ENCODE results near the gene NAP1L5.

The NAP1L5 gene

GRCh38 chr4:88724406-88724805 is 26.8 kb upstream of the NAP1L5 start:
- no peak overlapping the region for H3K4me3 ChIP-seq (ENCODE audit: low read depth, low read length)
- TF ChIP-seq CTCF (IDR thresholded peaks at IDR 0.05; ENCODE audit: insufficient read depth, low read depth, low read length, missing control alignments) = no peak
- no peak for DNase-seq (ENCODE audit: low read depth)

DNA sequence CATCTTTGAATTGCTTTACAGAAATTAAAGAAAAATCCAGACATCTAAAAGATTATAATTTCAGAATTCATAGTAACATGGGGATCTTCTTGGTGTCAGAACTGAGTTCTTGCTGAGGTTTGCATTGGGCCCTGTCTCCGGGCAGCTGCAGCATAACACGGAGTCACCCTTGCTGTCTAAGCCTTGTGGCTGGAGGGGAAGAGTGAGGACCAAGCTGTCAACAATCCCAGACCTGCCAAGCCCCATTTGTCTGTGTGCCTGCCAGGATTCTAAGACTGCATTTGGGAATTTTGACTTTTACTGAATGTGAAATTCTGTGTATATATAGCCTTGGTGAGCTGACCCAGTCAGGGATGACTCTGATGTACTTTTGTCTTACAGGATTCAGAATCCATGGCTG is 25.2 kb upstream of the NAP1L5 start:
- H3K4me3 ChIP-seq (ENCODE audit: low read depth, low read length) = no peak overlapping the region
- no peak for TF ChIP-seq CTCF (IDR thresholded peaks at IDR 0.05; ENCODE audit: insufficient read depth, low read depth, low read length, missing control alignments)
- no peak for DNase-seq (ENCODE audit: low read depth)

DNA sequence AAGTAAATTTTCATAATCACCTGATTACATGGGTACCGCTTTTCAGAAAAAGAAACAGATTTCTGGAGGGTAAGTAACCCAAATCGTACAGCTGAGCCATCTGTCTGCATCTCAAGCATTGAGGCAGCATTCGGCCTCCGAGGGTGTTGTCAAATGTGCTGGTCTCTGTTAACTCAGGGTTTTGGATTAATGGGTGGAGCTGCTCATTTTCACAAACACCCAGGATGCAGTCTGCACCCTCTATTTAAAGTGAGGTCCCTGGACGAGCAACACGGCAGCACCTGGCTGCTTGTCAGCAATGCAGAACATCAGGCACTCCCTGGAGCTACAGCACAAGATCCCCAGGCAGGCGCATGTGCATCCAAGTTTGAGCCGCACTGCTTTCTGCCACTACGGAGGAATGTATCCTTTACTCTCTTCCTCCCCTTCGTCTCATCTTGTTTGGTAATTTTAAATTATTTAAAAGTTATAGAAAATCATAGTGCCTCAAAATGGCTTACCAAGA is 24.7 kb upstream of the NAP1L5 start:
- no peak for DNase-seq (ENCODE audit: low read depth)
- no peak for TF ChIP-seq CTCF (IDR thresholded peaks at IDR 0.05; ENCODE audit: insufficient read depth, low read depth, low read length, missing control alignments)
- H3K4me3 ChIP-seq (ENCODE audit: low read depth, low read length) = no peak overlapping the region

- no peak for TF ChIP-seq CTCF (IDR thresholded peaks at IDR 0.05; ENCODE audit: insufficient read depth, low read depth, low read length, missing control alignments)
- H3K4me3 ChIP-seq (ENCODE audit: low read depth, low read length) = no peak overlapping the region
- no peak for DNase-seq (ENCODE audit: low read depth)
These were observed 23.1 kb upstream of the NAP1L5 start for GRCh38 chr4:88720451-88721428.

DNA sequence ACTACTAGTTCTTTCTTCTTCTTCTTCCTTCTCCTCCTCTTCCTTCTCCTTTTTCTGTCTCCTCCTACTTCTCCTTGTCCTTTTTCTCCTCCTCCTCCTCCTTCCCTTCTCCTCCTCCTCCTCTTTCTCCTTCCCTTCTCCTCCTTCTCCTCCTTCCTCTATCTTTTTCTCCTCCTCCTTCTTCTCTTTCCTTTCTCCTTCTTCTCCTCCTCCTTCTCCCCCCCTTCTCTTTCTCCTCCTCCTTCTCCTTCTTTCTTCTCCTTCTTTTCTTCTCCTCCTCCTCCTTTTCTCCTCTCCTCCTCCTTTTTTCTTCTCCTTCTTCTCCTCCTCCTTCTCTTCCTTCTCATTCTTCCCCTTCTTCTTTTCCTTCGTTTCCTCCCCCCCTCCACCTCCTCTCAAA is 21.8 kb upstream of the NAP1L5 start:
- TF ChIP-seq CTCF (IDR thresholded peaks at IDR 0.05; ENCODE audit: insufficient read depth, low read depth, low read length, missing control alignments) = no peak
- no peak overlapping the region for H3K4me3 ChIP-seq (ENCODE audit: low read depth, low read length)
- no peak for DNase-seq (ENCODE audit: low read depth)

DNA sequence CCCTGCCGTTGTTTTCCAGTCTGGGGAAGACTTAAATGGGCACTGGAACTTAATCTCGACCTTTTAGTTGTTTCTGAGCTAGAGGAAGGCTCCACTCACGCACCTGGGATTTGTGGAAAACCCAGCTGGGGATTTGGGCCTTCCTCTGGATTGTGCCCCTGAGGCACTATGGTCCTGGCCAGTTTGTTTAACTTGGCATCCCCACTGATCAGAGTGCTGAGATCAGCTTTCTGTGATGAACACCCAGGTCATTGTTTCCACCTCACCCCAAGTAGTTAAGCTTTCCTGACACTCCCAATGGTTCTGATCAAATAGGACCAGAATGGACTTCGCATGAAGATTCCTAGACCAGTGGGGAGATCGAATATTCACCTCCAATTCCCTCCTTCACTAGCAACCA is 20.5 kb upstream of the NAP1L5 start:
- no peak for TF ChIP-seq CTCF (IDR thresholded peaks at IDR 0.05; ENCODE audit: insufficient read depth, low read depth, low read length, missing control alignments)
- H3K4me3 ChIP-seq (ENCODE audit: low read depth, low read length) = no peak overlapping the region
- DNase-seq (ENCODE audit: low read depth) = no peak
